ENCODE measurements around the gene TSPOAP1.

TSPOAP1 gene

DNA sequence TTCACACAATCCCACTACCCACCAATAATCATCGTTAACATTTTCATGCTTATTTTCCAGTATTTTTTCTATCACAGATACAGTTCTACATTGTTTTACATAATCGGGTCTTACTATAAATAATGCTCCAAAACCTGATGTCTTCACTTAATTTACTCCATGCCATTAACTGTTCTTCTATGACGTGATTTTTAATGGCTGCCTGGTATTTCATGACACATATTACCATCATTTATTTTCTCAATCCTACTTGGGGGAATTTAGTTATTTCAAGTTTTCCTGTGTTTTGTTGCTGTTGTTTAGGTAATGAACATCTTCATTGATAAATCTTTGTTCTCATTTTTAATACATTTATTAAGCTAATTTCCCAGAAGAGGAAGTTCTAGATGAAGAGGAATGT lies 75.5 kb downstream of the TSPOAP1 start:
- no peak for DNase-seq (ENCODE audit: low read depth in 2 of 2)

DNA sequence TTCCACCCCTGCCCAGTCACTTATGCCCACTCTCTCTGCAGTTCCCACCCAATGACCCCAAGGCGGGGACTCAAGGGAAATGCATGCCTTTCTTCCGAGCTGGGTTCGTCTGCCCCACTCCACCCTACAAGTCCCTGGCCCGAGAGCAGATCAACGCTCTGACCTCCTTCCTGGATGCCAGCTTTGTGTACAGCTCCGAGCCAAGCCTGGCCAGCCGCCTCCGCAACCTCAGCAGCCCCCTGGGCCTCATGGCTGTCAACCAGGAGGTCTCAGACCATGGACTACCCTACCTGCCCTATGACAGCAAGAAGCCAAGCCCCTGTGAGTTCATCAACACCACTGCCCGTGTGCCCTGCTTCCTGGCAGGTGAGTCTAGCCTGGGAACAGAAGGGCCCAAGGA lies 76.5 kb downstream of the TSPOAP1 start:
- DNase-seq (ENCODE audit: low read depth in 2 of 2): no peak

All from stimulated activated CD8-positive, alpha-beta memory T cell treated with anti-CD3 and anti-CD28 coated beads, Interleukin-7, amount 100 ng/mL, for 4 hours (primary cell).